HK-2 (cell line): ENCODE measurements around the gene TNFAIP2.
A peak's percentile ranks its signal among the peaks of the same experiment; 100 is the strongest.
"Not testable (repeated sequence)": the region's sequence is repeated elsewhere in the genome, so short reads cannot be mapped to it uniquely, and the experiment has no call there.

Experiments used
- DNase-seq: peaks from one replicate; pipeline ENCODE4 v3.0.0-alpha.2; 2018; ENCODE audit not compliant: unreplicated experiment

Gene TNFAIP2

DNA sequence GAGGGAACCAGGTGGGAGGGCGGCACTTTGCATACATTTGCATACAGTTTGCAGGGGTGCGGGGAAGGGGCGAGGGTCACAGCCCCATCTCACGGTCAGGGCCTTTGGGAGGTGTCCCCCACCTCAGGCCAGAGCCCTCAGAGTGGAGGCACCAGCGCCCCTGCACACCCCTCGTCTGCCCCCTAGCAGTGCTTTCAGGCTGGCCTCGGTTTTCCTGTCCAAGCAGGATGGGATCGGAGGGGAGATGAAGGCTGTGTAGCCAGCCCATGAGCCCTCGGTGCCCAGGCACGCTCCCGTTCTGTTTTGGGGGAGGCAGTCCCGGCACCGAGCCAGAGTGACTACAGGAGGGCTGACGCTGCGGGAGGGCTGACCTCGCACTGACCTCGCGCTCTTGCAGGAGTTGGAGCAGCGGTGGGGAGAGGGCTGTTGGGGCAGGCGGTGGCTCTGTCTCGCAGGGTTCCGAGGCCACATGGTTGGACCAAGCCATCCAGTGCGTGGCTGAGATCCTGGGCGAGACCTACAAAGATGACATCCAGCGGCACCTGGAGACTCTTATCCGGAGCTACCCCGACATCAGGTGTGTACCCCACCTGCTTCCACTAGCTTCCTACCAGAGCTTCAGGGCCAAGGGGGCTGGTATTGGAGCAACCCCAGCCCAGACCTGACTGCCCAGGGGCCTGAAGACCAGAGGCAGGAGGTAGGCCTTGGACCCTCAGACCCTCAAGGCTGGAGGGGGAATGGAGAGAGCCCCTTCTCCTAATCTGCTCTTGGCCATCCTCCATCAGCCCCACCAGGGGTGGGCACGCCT lies 15.1 kb upstream of the TNFAIP2 start:
- DNase-seq = no peak

DNA sequence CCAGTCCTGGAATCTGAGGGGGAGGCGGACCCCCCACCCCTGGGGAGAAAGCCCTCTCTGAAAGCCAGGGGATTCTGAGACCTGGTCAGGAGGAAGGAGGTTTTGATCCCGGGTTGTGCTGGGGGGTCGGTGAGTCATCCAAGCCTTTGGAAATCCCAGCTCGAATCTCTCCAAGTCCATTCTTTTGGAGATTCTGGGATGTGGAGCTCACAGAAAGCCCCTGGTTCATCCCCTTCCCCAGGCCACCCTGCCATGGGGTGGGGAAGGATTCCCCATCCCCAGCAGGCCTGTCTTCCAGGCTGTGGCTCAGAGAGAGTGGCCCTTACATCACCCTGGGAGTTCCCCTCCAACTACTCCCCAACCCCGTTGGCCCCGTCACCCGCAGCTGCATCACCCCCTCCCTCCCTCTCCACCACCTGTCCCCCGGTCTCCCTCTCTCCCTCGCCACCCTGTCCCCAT lies 14.5 kb upstream of the TNFAIP2 start:
- DNase-seq = peak; percentile 50

DNA sequence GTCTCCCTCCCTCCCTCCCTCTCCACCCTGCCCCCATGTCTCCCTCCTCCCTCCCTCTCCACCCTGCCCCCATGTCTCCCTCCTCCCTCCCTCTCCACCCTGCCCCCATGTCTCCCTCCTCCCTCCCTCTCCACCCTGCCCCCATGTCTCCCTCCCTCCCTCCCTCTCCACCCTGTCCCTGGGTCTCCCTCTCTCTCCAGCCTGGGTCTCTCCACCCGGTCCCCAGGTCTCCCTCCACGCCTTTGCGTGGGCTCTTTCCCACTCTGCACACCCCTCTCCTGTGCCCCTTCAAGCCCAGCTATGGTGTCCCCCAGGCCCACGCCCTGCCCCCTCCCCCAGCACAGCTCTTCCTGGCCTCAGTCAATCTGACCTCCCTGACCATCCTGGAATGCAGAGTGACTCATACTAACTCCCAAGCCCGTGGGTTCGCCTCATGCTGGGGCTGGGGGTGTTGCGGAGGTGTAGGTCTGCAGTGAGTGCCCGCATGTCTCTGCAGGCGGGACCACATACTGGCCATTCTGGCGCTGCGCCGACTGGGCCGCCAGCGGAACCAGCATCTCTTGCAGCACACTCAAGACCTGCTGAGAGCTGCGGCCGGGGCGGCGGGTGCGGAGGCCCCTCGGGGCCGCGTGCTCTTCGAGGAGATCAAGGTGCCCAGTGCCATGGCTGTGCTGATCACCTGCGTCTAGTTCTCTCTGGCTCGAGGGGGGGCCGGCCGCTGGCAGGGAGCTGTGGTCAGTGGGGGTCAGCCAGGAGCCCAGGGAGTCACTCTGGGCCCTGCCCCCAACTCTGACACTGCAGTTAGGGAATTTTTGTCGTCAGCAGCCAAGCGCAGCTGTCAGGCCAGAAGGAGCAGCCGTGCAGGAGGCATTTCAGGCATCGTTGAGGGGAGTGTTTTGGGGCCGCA lies 13.5 kb upstream of the TNFAIP2 start:
- DNase-seq = peak; percentile 84

GRCh38 chr14:103110681-103111231 lies 12.5 kb upstream of the TNFAIP2 start:
- no peak for DNase-seq

DNA sequence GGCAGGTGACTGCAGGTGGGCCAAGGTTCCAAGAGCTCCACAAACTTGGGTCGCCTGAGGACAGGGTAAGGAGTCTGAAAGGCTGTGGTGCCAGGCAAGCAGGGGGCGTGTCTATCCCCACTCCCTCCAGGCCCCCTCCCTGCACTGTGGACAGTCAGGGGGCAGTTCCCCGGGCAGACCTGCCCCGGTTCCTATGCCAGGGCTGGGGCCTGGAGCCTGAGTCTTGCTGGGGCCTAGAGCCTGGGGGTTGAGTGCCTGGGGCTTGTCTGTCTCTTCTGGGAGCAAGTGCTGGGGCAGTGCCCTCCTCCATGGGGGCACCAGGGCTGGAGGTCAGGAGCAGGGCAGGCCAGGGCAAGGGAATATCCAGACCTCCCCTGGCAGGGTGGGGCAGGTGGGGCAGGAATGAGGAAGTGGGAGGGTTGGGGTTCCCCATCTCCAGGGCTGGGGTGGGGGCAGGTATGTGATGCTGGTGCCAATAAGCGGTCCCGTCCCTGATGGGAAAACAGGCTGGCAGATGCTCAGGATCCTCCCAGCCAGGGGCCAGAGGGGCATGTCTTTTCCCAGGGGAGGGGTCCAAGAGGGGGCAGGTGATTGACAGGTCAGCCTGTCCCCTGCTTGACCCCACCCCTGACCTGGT lies 11.9 kb upstream of the TNFAIP2 start:
- peak; percentile 29 for DNase-seq

GRCh38 chr14:103112400-103113243 lies 10.6 kb upstream of the TNFAIP2 start:
- DNase-seq = no peak

GRCh38 chr14:103113303-103113702 lies 10.0 kb upstream of the TNFAIP2 start:
- no peak for DNase-seq

DNA sequence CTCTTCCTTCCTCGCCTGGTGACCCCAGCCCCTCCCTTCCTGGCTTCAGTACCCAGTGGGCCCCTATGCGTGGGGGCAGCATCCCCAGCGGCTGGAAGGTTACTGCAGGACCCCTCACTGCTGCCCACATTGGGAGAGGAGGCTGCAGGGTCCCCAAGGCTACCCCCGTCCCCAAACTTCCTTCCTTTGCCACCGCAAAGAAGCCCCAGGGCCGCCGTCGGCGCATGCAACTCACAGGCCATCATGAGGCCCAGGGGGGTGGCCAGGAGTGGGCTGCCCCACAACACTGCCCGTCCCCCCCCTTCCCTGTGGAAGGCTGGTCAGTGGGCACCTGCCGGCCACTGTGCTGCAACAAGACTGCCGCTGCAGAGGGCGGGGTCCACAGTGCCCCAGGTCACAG lies 9.5 kb upstream of the TNFAIP2 start:
- no peak for DNase-seq

GRCh38 chr14:103115086-103115679 lies 8.1 kb upstream of the TNFAIP2 start:
- not testable (repeated sequence) for DNase-seq

GRCh38 chr14:103115845-103116572 lies 7.3 kb upstream of the TNFAIP2 start:
- DNase-seq = no peak

GRCh38 chr14:103116636-103117035 lies 6.6 kb upstream of the TNFAIP2 start:
- no peak for DNase-seq

DNA sequence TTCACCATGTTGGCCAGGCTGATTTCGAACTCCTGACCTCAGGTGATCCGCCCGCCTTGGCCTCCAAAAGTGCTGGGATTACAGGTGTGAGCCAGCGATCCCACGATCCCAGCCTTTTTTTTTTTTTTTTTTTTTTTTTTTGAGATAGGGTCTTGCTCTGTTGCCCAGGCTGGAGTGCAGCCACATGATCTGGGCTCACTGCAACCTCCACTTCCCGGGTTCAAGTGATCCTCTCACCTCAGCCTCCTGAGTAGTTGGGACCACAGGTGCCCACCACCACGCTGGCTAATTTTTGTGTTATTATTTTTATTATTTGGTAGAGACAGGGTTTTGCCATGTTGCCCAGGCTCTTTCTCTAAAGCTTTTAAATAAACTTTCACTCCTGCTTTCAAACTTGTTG lies 5.8 kb upstream of the TNFAIP2 start:
- not testable (repeated sequence) for DNase-seq

- DNase-seq = no peak
Measured at GRCh38 chr14:103118018-103118662, 5.1 kb upstream of the TNFAIP2 start.

DNA sequence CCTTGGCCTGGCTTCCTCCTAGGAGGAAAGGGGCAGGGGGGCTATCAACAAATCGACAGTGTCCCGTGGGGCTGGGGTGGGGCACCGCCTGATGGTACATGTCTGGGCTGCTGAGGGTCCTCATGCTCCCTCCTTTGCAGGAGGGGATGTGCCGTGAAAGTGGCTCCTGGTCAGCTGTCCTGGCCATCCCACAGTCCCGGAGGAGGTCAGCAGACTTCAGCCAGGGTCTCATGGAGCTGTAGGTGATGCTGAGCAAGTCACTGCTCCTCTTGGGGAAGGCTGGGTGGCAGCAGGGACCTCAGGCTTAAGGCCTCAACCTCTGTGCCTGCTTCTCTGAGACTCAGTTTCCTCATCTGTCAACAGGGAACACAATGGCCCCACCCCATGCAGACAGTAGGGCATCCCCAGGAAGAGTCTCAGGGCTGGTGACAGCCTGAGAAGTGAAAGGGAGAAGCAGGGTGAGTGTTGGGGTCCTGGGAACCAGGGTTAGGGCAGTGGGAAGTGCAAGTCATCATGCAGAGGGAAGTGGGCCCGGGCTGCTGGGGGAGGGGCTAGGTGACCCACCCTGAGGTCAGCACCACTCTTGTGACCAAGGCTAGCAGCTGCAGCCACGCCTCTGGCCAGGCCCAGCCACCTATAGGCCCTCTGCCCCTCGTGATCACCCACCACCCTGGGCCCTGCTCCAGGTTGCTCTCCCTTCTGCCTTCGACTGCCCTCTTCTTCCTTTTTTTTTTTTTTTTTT lies 4.4 kb upstream of the TNFAIP2 start:
- DNase-seq = no peak

DNA sequence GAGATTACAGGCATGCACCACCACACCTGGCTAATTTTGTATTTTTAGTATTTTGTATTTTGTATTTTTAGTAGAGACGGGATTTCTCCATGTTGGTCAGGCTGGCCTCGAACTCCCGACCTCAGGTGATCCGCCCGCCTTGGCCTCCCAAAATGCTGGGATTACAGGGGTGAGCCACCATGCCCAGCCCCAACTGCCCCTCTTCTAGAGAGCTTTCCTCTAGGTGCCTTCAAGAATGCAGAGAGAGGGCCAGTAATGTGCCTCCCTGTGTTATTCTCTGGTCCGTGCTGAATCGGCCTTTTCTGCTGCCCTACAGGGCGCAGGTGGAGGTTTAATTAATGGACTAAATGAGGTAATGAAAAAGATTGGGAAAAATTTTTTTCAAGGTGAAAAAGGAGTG lies 3.7 kb upstream of the TNFAIP2 start:
- not testable (repeated sequence) for DNase-seq

DNA sequence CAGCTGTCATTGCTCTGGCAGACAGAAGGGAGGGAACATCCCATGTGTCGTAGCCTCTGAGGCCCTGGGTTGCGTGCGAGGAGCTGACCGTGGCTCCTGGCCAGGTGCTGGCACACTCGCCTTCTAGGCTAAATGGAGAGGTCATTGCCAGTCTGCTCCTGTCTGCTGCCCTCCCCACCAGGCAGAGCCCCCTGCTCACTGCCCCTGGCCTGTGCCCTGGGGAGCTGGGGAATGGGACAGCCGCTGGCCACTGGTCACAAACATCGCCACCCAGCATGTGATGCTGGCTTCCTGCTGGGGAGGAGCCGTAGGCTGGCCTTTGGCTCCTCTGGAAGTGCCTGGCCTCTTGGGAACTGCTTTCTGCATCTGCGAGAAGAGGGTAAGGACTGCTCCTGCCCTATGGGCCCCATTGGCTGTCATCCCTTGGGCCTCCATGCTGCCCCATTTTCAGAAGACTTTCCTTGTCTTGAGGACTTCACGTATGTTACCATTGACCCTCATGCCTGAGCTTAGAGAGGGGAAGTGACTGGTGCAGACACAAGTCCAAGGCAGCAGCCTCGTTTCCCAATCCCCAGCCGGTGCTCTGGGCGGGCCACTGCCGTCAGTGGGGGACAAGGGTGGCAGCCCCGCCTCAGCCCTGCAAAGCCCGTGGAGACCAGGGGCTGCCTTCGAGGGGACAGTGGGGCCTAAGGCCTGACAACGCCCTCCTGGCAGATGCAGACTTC lies 2.0 kb upstream of the TNFAIP2 start:
- DNase-seq = no peak

- DNase-seq = peak; percentile 95
Measured at GRCh38 chr14:103121846-103122584, 1.2 kb upstream of the TNFAIP2 start.
